HG03064 (cell line): ENCODE data around the gene GABRA4.

Source experiments
- ATAC-seq: cut with Tn5 transposase; IDR thresholded peaks from one replicate; pipeline ENCODE4 v1.9.1; 2021; ENCODE audit warnings: low read depth; ENCODE audit not compliant: unreplicated experiment

Gene GABRA4

GRCh38 chr4:46933686-46934085 is 59.7 kb downstream of the GABRA4 start:
- no peak for ATAC-seq

GRCh38 chr4:46931981-46932380 is 61.4 kb downstream of the GABRA4 start:
- peak; percentile 56 for ATAC-seq

- ATAC-seq, result no peak
Measured at GRCh38 chr4:46930891-46931290, 62.5 kb downstream of the GABRA4 start.

GRCh38 chr4:46927201-46927600 is 66.2 kb downstream of the GABRA4 start:
- no peak for ATAC-seq

GRCh38 chr4:46924789-46925529 is 68.4 kb downstream of the GABRA4 start:
- no peak for ATAC-seq

- no peak for ATAC-seq
Measured at GRCh38 chr4:46922205-46922604, 71.2 kb downstream of the GABRA4 start.

- ATAC-seq, result no peak
Measured at GRCh38 chr4:46909078-46909477, 84.3 kb downstream of the GABRA4 start, which contains the start of gene COX7B2. TSS of gene COX7B2 (minus strand) at chr4:46909245. CDS start at chr4:46735192, 174,053 bp downstream.

- no peak for ATAC-seq
Measured at GRCh38 chr4:46908148-46908547, 85.2 kb downstream of the GABRA4 start.

GRCh38 chr4:46900082-46900481 is 93.3 kb downstream of the GABRA4 start:
- no peak for ATAC-seq

- no peak for ATAC-seq
Measured at GRCh38 chr4:46894826-46895225, 98.6 kb downstream of the GABRA4 start.

- no peak for ATAC-seq
Measured at GRCh38 chr4:46890056-46890455, 103.3 kb downstream of the GABRA4 start.

- ATAC-seq, result no peak
Measured at GRCh38 chr4:46889410-46889809, 104.0 kb downstream of the GABRA4 start.

GRCh38 chr4:46886711-46887110 is 106.7 kb downstream of the GABRA4 start:
- ATAC-seq, result no peak

- ATAC-seq, result no peak
Measured at GRCh38 chr4:46878641-46879040, 114.7 kb downstream of the GABRA4 start.

- ATAC-seq, result no peak
Measured at GRCh38 chr4:46874811-46875210, 118.6 kb downstream of the GABRA4 start.

- ATAC-seq, result no peak
Measured at GRCh38 chr4:46870411-46870810, 123.0 kb downstream of the GABRA4 start.
